Sigmoid colon (tissue), 7 donors: ENCODE results near the gene HAS3. TPM values are rescaled to one million over a fixed set of nuclear protein-coding genes. Genes with fewer than 3 reads are reported as not detected.

Experiments used
- DNase-seq: peaks from one replicate; pipeline ENCODE4 v3.0.0-alpha.2; 2019
- H3K27ac ChIP-seq, 4 donors: fragments of 200-600 bp; sonication (generic); one replicate each; pipeline ENCODE4 v1.5.1; 2016 to 2019; ENCODE audit warnings: mild to moderate bottlenecking in 1 of 4
- H3K27me3 ChIP-seq, 3 donors: fragments of 200-600 bp; sonication (generic); one replicate each; pipeline ENCODE4 v1.5.1; 2019; ENCODE audit warnings: mild to moderate bottlenecking in 1 of 3
- H3K36me3 ChIP-seq, 4 donors: fragments of 200-600 bp; sonication (generic); one replicate each; pipeline ENCODE4 v1.5.1; 2016 to 2019
- H3K4me1 ChIP-seq, 4 donors: fragments of 200-600 bp; sonication (generic); one replicate each; pipeline ENCODE4 v1.5.1; 2017 to 2019
- H3K4me3 ChIP-seq, 4 donors: fragments of 200-600 bp; sonication (generic); one replicate each; pipeline ENCODE4 v1.5.1; 2017 to 2019; ENCODE audit warnings: mild to moderate bottlenecking in 2 of 4, moderate library complexity in 1 of 4
- H3K9me3 ChIP-seq, 4 donors: fragments of 200-600 bp in 3 of 4; sonication (generic) in 3 of 4; one replicate each; pipeline versions ENCODE4 v1.5.1 to v1.6.1; 2013 to 2019
- CTCF ChIP-seq, 4 experiments: fragments of 450-650 bp in 3 of 4; fragments of 200-600 bp in 1 of 4; IDR thresholded peaks; one replicate each; pipeline ENCODE4 v1.5.1; 2016 to 2019; ENCODE audit warnings: antibody characterized with exemption in 4 of 4, mild to moderate bottlenecking in 3 of 4, moderate library complexity in 2 of 4
- EP300 ChIP-seq, 4 donors: sonication (generic); formaldehyde crosslinking; IDR thresholded peaks; one replicate each; pipeline ENCODE4 v1.6.1; 2017; ENCODE audit warnings: antibody characterized with exemption in 4 of 4
- POLR2A ChIP-seq, 2 donors: fragments of 450-650 bp; IDR thresholded peaks; one replicate each; pipeline ENCODE4 v1.6.1; 2016; ENCODE audit warnings: antibody characterized with exemption in 2 of 2, mild to moderate bottlenecking in 2 of 2, moderate library complexity in 2 of 2
- POLR2AphosphoS5 ChIP-seq, 4 donors: sonication (generic); formaldehyde crosslinking; IDR thresholded peaks; one replicate each; pipeline ENCODE4 v1.6.1; 2017; ENCODE audit warnings: antibody characterized with exemption in 4 of 4
- WGBS, 2 donors: extraction: QIAGEN DNeasy Blood & Tissue Kit; methylation state at CpG; one replicate each; pipeline ENCODE4 v1.1.7; 2013; 5-methylcytosine and 5-hydroxymethylcytosine counted together
- intact Hi-C: fragments of 100-400 bp; cut with DNase I; formaldehyde crosslinking; loops from one replicate; pipeline ENCODE4 v1.15.1; 2023
- polyA plus RNA-seq, 3 donors: library from polyadenylated mRNA; stranded (reverse); fragments of 200-250 nt; gene quantifications; one replicate each; pipeline ENCODE4 v1.2.3, GENCODE V29; 2013
- total RNA-seq, 4 donors: library from RNA; depleted of rRNA; stranded (reverse); fragments of >200 nt; gene quantifications; one replicate each; pipeline ENCODE4 v1.1.0, GENCODE V29; 2016
- donor health status: healthy with polysubstance abuse.
- donor health status: Bipolar disorder and iron deficiency.
- donor health status: healthy.

HAS3 gene
- total and polyA plus RNA-seq, 7 donors: 0.36 to 5.8 (median 0.83) TPM

- peak; percentile 26 for DNase-seq
- H3K9me3 ChIP-seq: no peaks in the 10 kb centered on the region
- H3K4me1 ChIP-seq: peaks cover 0 to 6% (median 2%) of the 10 kb centered on the region in 4 donors
- no peaks in the 10 kb centered on the region for H3K27me3 ChIP-seq
- 65 to 78% methylated on average over 8 of the region's 8 CpGs for WGBS, 2 donors
- no peak overlapping the region for H3K27ac ChIP-seq
- TF ChIP-seq EP300 (IDR thresholded peaks at IDR 0.05) (no peak), POLR2A (IDR thresholded peaks at IDR 0.05) (no peak), CTCF (IDR thresholded peaks at IDR 0.05) (no peak), POLR2AphosphoS5 (IDR thresholded peaks at IDR 0.05) (no peak)
- intact Hi-C loops: no loop called here
- no peak overlapping the region for H3K4me3 ChIP-seq
- peaks cover under 1 to 78% (median 20%) of the 10 kb centered on the region in 4 donors for H3K36me3 ChIP-seq
These were observed 60.9 kb downstream of the HAS3 start for GRCh38 chr16:69166221-69166833.

- TF ChIP-seq POLR2A (IDR thresholded peaks at IDR 0.05) (no peak), POLR2AphosphoS5 (IDR thresholded peaks at IDR 0.05) (no peak), EP300 (IDR thresholded peaks at IDR 0.05) (no peak), CTCF (IDR thresholded peaks at IDR 0.05) (no peak)
- intact Hi-C loops: no loop called here
- Histone ChIP-seq H3K36me3 (peaks cover 0 to 69% (median 15%) of the 10 kb centered on the region in 4 donors), H3K27ac (no peak overlapping the region), H3K4me1 (peaks cover 0 to 15% (median 6%) of the 10 kb centered on the region in 4 donors), H3K4me3 (no peak overlapping the region), H3K9me3 (no peaks in the 10 kb centered on the region), H3K27me3 (no peaks in the 10 kb centered on the region)
- 90 to 93% methylated on average over 7 of the region's 7 CpGs for WGBS, 2 donors
- DNase-seq: peak; percentile 13
These were observed 61.8 kb downstream of the HAS3 start for GRCh38 chr16:69166946-69167930.

Other genes with a start within 250 kb of the HAS3 start
- gene CHTF8, start 26.9 kb downstream of the HAS3 start, total RNA-seq: 10 to 100 TPM; 46.3 to 79.2 (median 55.5) TPM
- gene CHTF8, start 26.9 kb downstream of the HAS3 start, polyA plus RNA-seq: 10 to 100 TPM; 61.9 to 77.0 (median 72.4) TPM
- gene UTP4, start 27.0 kb downstream of the HAS3 start, total RNA-seq: 10 to 100 TPM; 24.6 to 37.5 (median 27.8) TPM
- 10 to 100 TPM in 2 of 3 donors, 1 to 10 TPM in 1; 9.5 to 23.7 (median 13.8) TPM for gene UTP4, start 27.0 kb downstream of the HAS3 start, polyA plus RNA-seq
- 10 to 100 TPM; 23.2 to 38.2 (median 30.0) TPM for gene SNTB2, start 81.5 kb downstream of the HAS3 start, total RNA-seq
- 1 to 10 TPM; 4.2 to 7.3 (median 5.8) TPM for gene SNTB2, start 81.5 kb downstream of the HAS3 start, polyA plus RNA-seq
- gene VPS4A, start 205.7 kb downstream of the HAS3 start, total RNA-seq: 10 to 100 TPM; 31.7 to 39.3 (median 34.8) TPM
- gene VPS4A, start 205.7 kb downstream of the HAS3 start, polyA plus RNA-seq: 10 to 100 TPM; 25.8 to 31.7 (median 29.3) TPM
- gene PDF, start 224.9 kb downstream of the HAS3 start, total RNA-seq: 10 to 100 TPM in 2 of 4 donors, 1 to 10 TPM in 2; 8.6 to 18.6 (median 10.5) TPM
- 10 to 100 TPM in 1 of 3 donors, 1 to 10 TPM in 1, not detected in 1; 6.5 to 14.7 TPM for gene PDF, start 224.9 kb downstream of the HAS3 start, polyA plus RNA-seq
- gene COG8, start 233.9 kb downstream of the HAS3 start, total RNA-seq: 10 to 100 TPM; 32.2 to 57.6 (median 42.5) TPM
- 10 to 100 TPM in 2 of 3 donors, 1 to 10 TPM in 1; 9.6 to 26.2 (median 14.8) TPM for gene COG8, start 233.9 kb downstream of the HAS3 start, polyA plus RNA-seq
- 10 to 100 TPM in 2 of 4 donors, 1 to 10 TPM in 2; 6.9 to 11.4 (median 9.1) TPM for gene NIP7, start 234.1 kb downstream of the HAS3 start, total RNA-seq
- gene NIP7, start 234.1 kb downstream of the HAS3 start, polyA plus RNA-seq: 10 to 100 TPM; 16.5 to 23.8 (median 18.6) TPM
- gene TMED6, start 246.1 kb downstream of the HAS3 start, total RNA-seq: not detected
- gene TMED6, start 246.1 kb downstream of the HAS3 start, polyA plus RNA-seq: 1 to 10 TPM in 2 of 3 donors, not detected in 1; 4.2 to 4.6 TPM